Karpas-422 (cell line): ENCODE results near the gene OBI1. TPM values are rescaled to one million over a fixed set of nuclear protein-coding genes. Genes with fewer than 3 reads are reported as not detected.

ENCODE experiments used
- total RNA-seq: library from RNA; depleted of rRNA; stranded (reverse); fragments of >200 nt; shearing (Covaris generic); gene quantifications from 2 replicates; pipeline ENCODE4 v1.2.3, GENCODE V29; 2014; ENCODE audit warnings: low replicate concordance; rRNA removed

OBI1 gene
- total RNA-seq, 1 experiment from 2014 or later = 27.7 TPM

Other genes with a start within 250 kb of the OBI1 start
- gene POU4F1, start 55.6 kb downstream of the OBI1 start, total RNA-seq = not detected in 2 replicates